Measurements from ENCODE around the gene GAS2L2.
A peak's percentile ranks its signal among the peaks of the same experiment; 100 is the strongest.

Gene GAS2L2

GRCh38 chr17:35742496-35742895 lies 10.5 kb downstream of the GAS2L2 start:
- Histone ChIP-seq H3K36me3 (no peaks in the 10 kb centered on the region), H3K4me3 (ENCODE audit: low read depth, low read length) (no peak overlapping the region), H3K4me1 (no peaks in the 10 kb centered on the region), H3K9me3 (0 out of 2 replicates have a peak, but pooled peaks cover 4% of the 10 kb centered on the region), H3K27me3 (peaks cover 3% of the 10 kb centered on the region; the same call in 1 of the 2 replicates)
- no peak for DNase-seq
- TF ChIP-seq CTCF (IDR thresholded peaks at IDR 0.05; ENCODE audit: low read depth, low read length) = no peak

DNA sequence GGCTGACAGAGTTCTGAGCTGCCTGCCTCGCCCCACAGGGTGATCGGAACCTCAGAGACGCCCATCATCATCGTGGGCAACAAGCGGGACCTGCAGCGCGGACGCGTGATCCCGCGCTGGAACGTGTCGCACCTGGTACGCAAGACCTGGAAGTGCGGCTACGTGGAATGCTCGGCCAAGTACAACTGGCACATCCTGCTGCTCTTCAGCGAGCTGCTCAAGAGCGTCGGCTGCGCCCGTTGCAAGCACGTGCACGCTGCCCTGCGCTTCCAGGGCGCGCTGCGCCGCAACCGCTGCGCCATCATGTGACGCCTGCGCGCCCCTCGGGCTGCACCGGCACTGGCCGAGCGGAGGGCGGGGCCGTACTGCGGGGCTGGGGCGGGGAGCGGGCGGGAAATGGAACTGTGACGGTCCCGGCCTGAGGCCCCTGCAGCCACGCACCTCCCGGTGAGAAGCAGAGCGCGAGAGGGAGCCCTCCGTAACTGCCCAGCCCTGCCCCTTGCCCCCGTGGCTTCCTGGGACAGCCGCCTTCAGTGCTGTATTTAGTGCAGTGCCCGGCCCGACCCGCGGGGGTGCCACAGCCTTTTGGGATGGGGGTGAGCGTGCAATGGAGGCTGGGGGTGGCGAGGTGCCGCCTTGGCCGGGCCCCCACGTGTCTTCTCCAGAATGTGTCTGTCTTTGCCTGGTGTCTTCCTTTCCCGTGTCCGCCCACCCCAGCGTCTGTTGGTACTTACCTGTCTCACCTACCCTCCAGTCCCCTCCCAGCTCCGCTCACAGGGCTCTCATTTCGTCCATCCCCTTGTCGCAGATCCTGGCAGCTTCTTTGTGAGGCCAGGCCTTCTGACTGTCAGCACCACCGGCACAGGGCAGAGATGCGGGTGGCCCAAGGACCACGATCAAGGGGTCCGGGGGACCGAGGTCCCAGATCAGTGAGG lies 11.8 kb downstream of the GAS2L2 start:
- H3K36me3 ChIP-seq = no peaks in the 10 kb centered on the region
- H3K9me3 ChIP-seq = 0 out of 2 replicates have a peak, but pooled peaks cover 4% of the 10 kb centered on the region
- TF ChIP-seq CTCF (IDR thresholded peaks at IDR 0.05; ENCODE audit: low read depth, low read length) = no peak
- DNase-seq = peak; percentile 51
- peaks cover 3% of the 10 kb centered on the region; the same call in 1 of the 2 replicates for H3K27me3 ChIP-seq
- H3K4me3 ChIP-seq (ENCODE audit: low read depth, low read length) = no peak overlapping the region
- no peaks in the 10 kb centered on the region for H3K4me1 ChIP-seq

DNA sequence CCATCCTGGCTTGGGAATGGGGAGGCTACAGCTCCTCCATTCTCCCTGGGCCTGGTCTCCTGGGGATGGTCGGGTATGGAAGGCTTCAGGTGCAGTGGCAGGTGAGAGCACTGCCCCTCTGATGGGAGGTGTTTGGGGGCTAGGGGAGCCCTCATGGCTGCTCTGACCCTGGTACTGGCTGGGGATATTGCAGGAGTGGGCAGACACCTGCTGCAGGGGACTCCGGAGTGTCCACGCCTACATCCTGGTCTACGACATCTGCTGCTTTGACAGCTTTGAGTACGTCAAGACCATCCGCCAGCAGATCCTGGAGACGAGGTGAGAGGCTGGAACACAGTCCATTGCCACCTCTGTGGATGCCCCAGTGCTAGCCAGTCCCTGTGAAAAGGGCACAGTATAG lies 12.8 kb downstream of the GAS2L2 start:
- H3K4me1 ChIP-seq = no peaks in the 10 kb centered on the region
- no peak for DNase-seq
- 0 out of 2 replicates have a peak, but pooled peaks cover 4% of the 10 kb centered on the region for H3K9me3 ChIP-seq
- peaks cover 3% of the 10 kb centered on the region; the same call in 1 of the 2 replicates for H3K27me3 ChIP-seq
- no peak for TF ChIP-seq CTCF (IDR thresholded peaks at IDR 0.05; ENCODE audit: low read depth, low read length)
- no peak overlapping the region for H3K4me3 ChIP-seq (ENCODE audit: low read depth, low read length)
- H3K36me3 ChIP-seq = no peaks in the 10 kb centered on the region

GRCh38 chr17:35738519-35739133 lies 14.4 kb downstream of the GAS2L2 start:
- no peak overlapping the region for H3K4me3 ChIP-seq (ENCODE audit: low read depth, low read length)
- no peak for TF ChIP-seq CTCF (IDR thresholded peaks at IDR 0.05; ENCODE audit: low read depth, low read length)
- no peaks in the 10 kb centered on the region for H3K4me1 ChIP-seq
- 0 out of 2 replicates have a peak, but pooled peaks cover 4% of the 10 kb centered on the region for H3K9me3 ChIP-seq
- H3K27me3 ChIP-seq = peaks cover 3% of the 10 kb centered on the region; the same call in 1 of the 2 replicates
- DNase-seq = no peak
- peaks cover 6% of the 10 kb centered on the region for H3K36me3 ChIP-seq

DNA sequence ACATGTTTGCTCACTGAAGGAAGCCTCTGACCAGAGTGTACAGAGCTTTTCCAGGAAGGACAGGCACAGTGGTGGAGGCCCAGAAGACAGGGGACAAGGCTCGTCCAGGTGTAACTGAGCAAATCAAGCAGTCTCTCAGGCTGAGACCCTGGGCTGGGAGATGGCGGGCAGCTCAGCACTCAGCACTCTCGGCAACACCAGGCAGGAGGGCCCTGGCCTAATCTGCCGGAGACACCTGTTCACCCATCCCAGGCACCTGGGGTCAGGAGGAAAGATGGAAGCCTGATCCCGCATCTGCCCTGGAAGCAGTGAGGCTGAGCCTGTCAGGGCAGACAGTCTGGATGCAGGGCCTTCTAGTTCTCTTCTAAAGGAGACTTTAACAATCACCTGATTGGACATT lies 16.8 kb downstream of the GAS2L2 start:
- peaks cover 7% of the 10 kb centered on the region for H3K36me3 ChIP-seq
- no peak for DNase-seq
- no peak for TF ChIP-seq CTCF (IDR thresholded peaks at IDR 0.05; ENCODE audit: low read depth, low read length)
- no peaks in the 10 kb centered on the region for H3K27me3 ChIP-seq
- 0 out of 2 replicates have a peak, but pooled peaks cover 4% of the 10 kb centered on the region for H3K9me3 ChIP-seq
- H3K4me1 ChIP-seq = peaks cover 3% of the 10 kb centered on the region; the same call in 1 of the 2 replicates
- no peak overlapping the region for H3K4me3 ChIP-seq (ENCODE audit: low read depth, low read length)
